Parathyroid adenoma (tissue), 2 donors: ENCODE data around the gene SPECC1L.

Source experiments
- H2AFZ ChIP-seq: fragments of 300-600 bp; sonication (generic); one replicate; pipeline ENCODE4 v1.7.0; 2017; ENCODE audit warnings: antibody characterized with exemption, mild to moderate bottlenecking
- H3K27ac ChIP-seq: fragments of 300-600 bp; sonication (generic); one replicate; pipeline ENCODE4 v1.7.0; 2017
- H3K27me3 ChIP-seq: fragments of 300-600 bp; sonication (generic); one replicate; pipeline ENCODE4 v1.7.0; 2017; ENCODE audit warnings: low read length; ENCODE audit not compliant: control insufficient read depth, insufficient read depth
- H3K36me3 ChIP-seq: fragments of 300-600 bp; sonication (generic); one replicate; pipeline ENCODE4 v1.7.0; 2017; ENCODE audit warnings: low read length; ENCODE audit not compliant: control insufficient read depth, insufficient read depth
- H3K4me1 ChIP-seq: fragments of 300-600 bp; sonication (generic); one replicate; pipeline ENCODE4 v1.7.0; 2017; ENCODE audit warnings: control low read depth
- H3K4me2 ChIP-seq: fragments of 300-600 bp; sonication (generic); one replicate; pipeline ENCODE4 v1.7.0; 2017; ENCODE audit warnings: low read length
- H3K4me3 ChIP-seq: fragments of 300-600 bp; sonication (generic); one replicate; pipeline ENCODE4 v1.7.0; 2017; ENCODE audit warnings: low read depth, low read length
- H3K79me2 ChIP-seq: fragments of 300-600 bp; sonication (generic); one replicate; pipeline ENCODE4 v1.7.0; 2017; ENCODE audit warnings: control low read depth
- H3K9ac ChIP-seq: fragments of 300-600 bp; sonication (generic); one replicate; pipeline ENCODE4 v1.7.0; 2017; ENCODE audit warnings: mild to moderate bottlenecking
- H3K9me3 ChIP-seq: fragments of 300-600 bp; sonication (generic); one replicate; pipeline ENCODE4 v1.7.0; 2017; ENCODE audit warnings: low read length; ENCODE audit not compliant: control insufficient read depth
- TF ChIP-seq, protein P1 (sequence below): fragments of 300-600 bp; sonication (generic); IDR thresholded peaks from one replicate; pipeline ENCODE4 v1.7.0; 2017; ENCODE audit warnings: antibody characterized with exemption, mild to moderate bottlenecking
- donor health status: primary hyperparathyroidism.

SPECC1L gene

DNA sequence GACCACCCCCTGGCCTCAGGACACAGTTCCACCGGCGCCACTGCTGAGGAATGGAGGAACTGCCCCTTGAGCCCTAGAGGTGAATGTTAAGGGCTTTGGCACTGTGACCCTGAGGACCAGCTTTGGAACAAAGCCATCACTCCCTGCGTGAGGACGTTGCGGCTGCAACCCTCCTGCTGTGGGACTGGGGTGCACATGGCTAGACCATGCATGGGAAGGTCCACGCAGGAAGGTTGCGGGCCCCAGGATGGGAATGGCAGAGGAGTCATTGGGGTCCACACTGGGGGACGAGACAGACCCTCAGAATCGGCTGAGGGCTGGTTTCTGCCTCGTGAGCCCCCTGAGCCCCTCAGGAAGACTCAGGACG, 150.3 kb downstream of the SPECC1L start:
- Histone ChIP-seq H3K79me2 (no peaks in the 10 kb centered on the region), H3K9ac (no peak overlapping the region), H3K36me3 (no peaks in the 10 kb centered on the region), H2AFZ (no peak overlapping the region), H3K9me3 (no peaks in the 10 kb centered on the region), H3K4me3 (no peak overlapping the region), H3K4me2 (no peak overlapping the region), H3K4me1 (no peaks in the 10 kb centered on the region), H3K27ac (no peak overlapping the region), H3K27me3 (no peaks in the 10 kb centered on the region)
- TF ChIP-seq, protein P1, sequence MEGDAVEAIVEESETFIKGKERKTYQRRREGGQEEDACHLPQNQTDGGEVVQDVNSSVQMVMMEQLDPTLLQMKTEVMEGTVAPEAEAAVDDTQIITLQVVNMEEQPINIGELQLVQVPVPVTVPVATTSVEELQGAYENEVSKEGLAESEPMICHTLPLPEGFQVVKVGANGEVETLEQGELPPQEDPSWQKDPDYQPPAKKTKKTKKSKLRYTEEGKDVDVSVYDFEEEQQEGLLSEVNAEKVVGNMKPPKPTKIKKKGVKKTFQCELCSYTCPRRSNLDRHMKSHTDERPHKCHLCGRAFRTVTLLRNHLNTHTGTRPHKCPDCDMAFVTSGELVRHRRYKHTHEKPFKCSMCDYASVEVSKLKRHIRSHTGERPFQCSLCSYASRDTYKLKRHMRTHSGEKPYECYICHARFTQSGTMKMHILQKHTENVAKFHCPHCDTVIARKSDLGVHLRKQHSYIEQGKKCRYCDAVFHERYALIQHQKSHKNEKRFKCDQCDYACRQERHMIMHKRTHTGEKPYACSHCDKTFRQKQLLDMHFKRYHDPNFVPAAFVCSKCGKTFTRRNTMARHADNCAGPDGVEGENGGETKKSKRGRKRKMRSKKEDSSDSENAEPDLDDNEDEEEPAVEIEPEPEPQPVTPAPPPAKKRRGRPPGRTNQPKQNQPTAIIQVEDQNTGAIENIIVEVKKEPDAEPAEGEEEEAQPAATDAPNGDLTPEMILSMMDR: no peak

DNA sequence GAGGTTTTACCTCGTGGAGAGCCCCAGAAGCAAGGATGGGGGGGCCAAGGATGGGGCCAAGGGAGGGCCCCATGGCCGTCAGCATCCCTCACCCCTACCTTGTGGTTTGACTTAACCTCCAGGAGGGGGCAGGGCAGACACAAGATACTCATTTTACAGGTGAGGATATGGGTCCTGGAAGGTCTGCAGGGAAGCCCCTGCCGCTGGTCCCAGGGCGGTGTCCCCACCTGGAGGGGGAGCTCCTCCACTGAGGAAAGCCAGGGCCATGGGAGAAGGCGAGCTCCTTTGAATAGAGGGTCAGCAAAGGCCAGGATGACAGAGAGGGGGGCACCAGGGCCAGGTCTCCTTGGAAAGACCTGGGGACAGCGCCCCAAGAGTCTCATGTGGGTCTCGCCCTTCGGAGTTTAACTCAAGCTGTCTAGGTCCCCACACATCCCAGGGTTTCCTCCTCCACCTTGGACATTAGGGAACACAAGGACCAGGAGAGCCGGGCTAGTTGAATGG, 150.8 kb downstream of the SPECC1L start:
- no peak overlapping the region for H3K4me2 ChIP-seq
- no peak overlapping the region for H3K4me3 ChIP-seq
- TF ChIP-seq, protein P1: no peak
- H3K36me3 ChIP-seq: no peaks in the 10 kb centered on the region
- no peaks in the 10 kb centered on the region for H3K4me1 ChIP-seq
- no peaks in the 10 kb centered on the region for H3K9me3 ChIP-seq
- H3K27me3 ChIP-seq: no peaks in the 10 kb centered on the region
- H2AFZ ChIP-seq: no peak overlapping the region
- H3K27ac ChIP-seq: no peak overlapping the region
- H3K9ac ChIP-seq: no peak overlapping the region
- H3K79me2 ChIP-seq: no peaks in the 10 kb centered on the region

GRCh38 chr22:24422102-24422665, 151.6 kb downstream of the SPECC1L start:
- no peaks in the 10 kb centered on the region for H3K79me2 ChIP-seq
- H3K27ac ChIP-seq: no peak overlapping the region
- H2AFZ ChIP-seq: no peak overlapping the region
- no peaks in the 10 kb centered on the region for H3K4me1 ChIP-seq
- H3K9ac ChIP-seq: no peak overlapping the region
- no peaks in the 10 kb centered on the region for H3K36me3 ChIP-seq
- no peak overlapping the region for H3K4me3 ChIP-seq
- TF ChIP-seq, protein P1: no peak
- no peak overlapping the region for H3K4me2 ChIP-seq
- H3K27me3 ChIP-seq: no peaks in the 10 kb centered on the region
- H3K9me3 ChIP-seq: no peaks in the 10 kb centered on the region

DNA sequence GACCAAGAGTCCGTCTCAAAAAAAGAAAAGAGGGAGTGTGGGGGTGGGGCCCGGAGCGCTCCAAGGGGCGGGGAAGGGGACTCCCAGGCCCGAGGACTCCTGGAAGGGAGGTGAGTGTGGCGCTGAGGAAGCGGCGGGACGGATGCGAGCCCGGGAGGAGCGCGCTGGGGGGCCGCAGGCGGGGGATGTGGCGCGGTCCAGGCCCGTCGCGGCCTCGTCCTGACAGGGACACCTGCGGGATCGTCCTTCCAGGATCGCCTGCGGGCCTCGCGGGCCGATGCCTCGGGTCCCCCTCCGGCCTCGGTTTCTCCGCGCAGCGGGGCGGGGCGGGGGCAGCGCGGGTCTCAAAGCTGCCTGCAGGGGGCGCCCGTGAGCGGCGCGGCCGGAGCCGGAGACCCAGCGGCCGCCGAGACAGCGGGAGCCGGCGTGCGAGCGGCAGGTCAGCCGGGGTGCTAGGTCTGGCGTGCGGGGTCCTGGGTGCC, 152.9 kb downstream of the SPECC1L start:
- peak overlapping the region; percentile 53 for H3K4me2 ChIP-seq
- H3K9me3 ChIP-seq: no peaks in the 10 kb centered on the region
- no peaks in the 10 kb centered on the region for H3K27me3 ChIP-seq
- H3K36me3 ChIP-seq: no peaks in the 10 kb centered on the region
- H3K4me1 ChIP-seq: no peaks in the 10 kb centered on the region
- no peak overlapping the region for H3K27ac ChIP-seq
- no peak overlapping the region for H3K4me3 ChIP-seq
- no peaks in the 10 kb centered on the region for H3K79me2 ChIP-seq
- H3K9ac ChIP-seq: no peak overlapping the region
- TF ChIP-seq, protein P1: peak; percentile 70
- peak overlapping the region; percentile 33 for H2AFZ ChIP-seq
